Tibial nerve (tissue), 4 donors: ENCODE results near the gene MZT2B. TPM values are rescaled to one million over a fixed set of nuclear protein-coding genes. Genes with fewer than 3 reads are reported as not detected.
"Not testable (repeated sequence)": the region's sequence is repeated elsewhere in the genome, so short reads cannot be mapped to it uniquely, and the experiment has no call there.

Experiments used
- DNase-seq, 2 donors: peaks; one replicate each; pipeline ENCODE4 v3.0.0-alpha.2; 2019; ENCODE audit warnings: low spot score in 2 of 2
- H3K27ac ChIP-seq, 4 donors: fragments of 200-600 bp; sonication (generic) in 3 of 4; one replicate each; pipeline ENCODE4 v1.5.1; 2017 to 2019; ENCODE audit warnings: mild to moderate bottlenecking in 1 of 4
- H3K27me3 ChIP-seq, 2 donors: fragments of 200-600 bp; sonication (generic) in 1 of 2; one replicate each; pipeline versions ENCODE4 v1.5.1 to v1.6.0; 2017 to 2019
- H3K36me3 ChIP-seq, 3 donors: fragments of 200-600 bp; sonication (generic); one replicate each; pipeline ENCODE4 v1.5.1; 2018 to 2019
- H3K4me1 ChIP-seq, 4 donors: fragments of 200-600 bp; sonication (generic) in 3 of 4; one replicate each; pipeline ENCODE4 v1.5.1; 2017 to 2019
- H3K4me3 ChIP-seq, 4 donors: fragments of 200-600 bp; sonication (generic) in 3 of 4; one replicate each; pipeline ENCODE4 v1.5.1; 2017 to 2019; ENCODE audit warnings: mild to moderate bottlenecking in 1 of 4, moderate library complexity in 1 of 4
- H3K9me3 ChIP-seq, 4 donors: fragments of 200-600 bp; sonication (generic) in 3 of 4; one replicate each; pipeline ENCODE4 v1.5.1; 2017 to 2019
- CTCF ChIP-seq, 5 experiments: fragments of 200-600 bp in 3 of 5; fragments of 450-650 bp in 2 of 5; sonication (generic) in 3 of 5; IDR thresholded peaks; one replicate each; pipeline ENCODE4 v1.5.1; 2016 to 2019; ENCODE audit warnings: antibody characterized with exemption in 5 of 5, mild to moderate bottlenecking in 3 of 5, moderate library complexity in 2 of 5
- EP300 ChIP-seq, 2 donors: sonication (generic); formaldehyde crosslinking; IDR thresholded peaks; one replicate each; pipeline ENCODE4 v1.6.1; 2017; ENCODE audit warnings: antibody characterized with exemption in 2 of 2, mild to moderate bottlenecking in 1 of 2
- POLR2A ChIP-seq, 2 donors: fragments of 450-650 bp; IDR thresholded peaks; one replicate each; pipeline ENCODE4 v1.6.1; 2017; ENCODE audit warnings: antibody characterized with exemption in 2 of 2, mild to moderate bottlenecking in 2 of 2, moderate library complexity in 2 of 2
- WGBS, 2 donors: methylation state at CpG; one replicate each; pipeline ENCODE4 v1.1.5; 2018; 5-methylcytosine and 5-hydroxymethylcytosine counted together
- total RNA-seq, 4 donors: library from RNA; depleted of rRNA; stranded (reverse); fragments of >200 nt; gene quantifications; one replicate each; pipeline ENCODE4 v1.1.0, GENCODE V29; 2016

Gene MZT2B
- total RNA-seq, 4 donors from 2014 or later: 108 to 190 (median 153) TPM

GRCh38 chr2:130186391-130186790 lies 4.3 kb downstream of the MZT2B start:
- Histone ChIP-seq H3K27me3 (no peaks in the 10 kb centered on the region), H3K27ac (no peak overlapping the region), H3K4me3 (no peak overlapping the region), H3K9me3 (no peaks in the 10 kb centered on the region), H3K4me1 (peaks cover 0 to 15% (median 7%) of the 10 kb centered on the region in 4 donors), H3K36me3 (peaks cover 0 to 44% (median 0%) of the 10 kb centered on the region in 3 donors)
- WGBS, 2 donors: 87 to 88% methylated on average over 5 of the region's 5 CpGs
- no peak for TF ChIP-seq CTCF (IDR thresholded peaks at IDR 0.05)
- no peak for TF ChIP-seq POLR2A (IDR thresholded peaks at IDR 0.05)
- TF ChIP-seq EP300 (IDR thresholded peaks at IDR 0.05): no peak
- DNase-seq: no peak

GRCh38 chr2:130187268-130187667 lies 5.2 kb downstream of the MZT2B start:
- peaks cover 0 to 50% (median 0%) of the 10 kb centered on the region in 3 donors for H3K36me3 ChIP-seq
- 73 to 83% methylated on average over 8 of the region's 8 CpGs for WGBS, 2 donors
- H3K4me3 ChIP-seq: no peak overlapping the region
- H3K27me3 ChIP-seq: no peaks in the 10 kb centered on the region
- DNase-seq: no peak
- peaks cover 0 to 15% (median 7%) of the 10 kb centered on the region in 4 donors for H3K4me1 ChIP-seq
- no peak overlapping the region for H3K27ac ChIP-seq
- TF ChIP-seq POLR2A (IDR thresholded peaks at IDR 0.05) (no peak), CTCF (IDR thresholded peaks at IDR 0.05) (no peak), EP300 (IDR thresholded peaks at IDR 0.05) (no peak)
- H3K9me3 ChIP-seq: no peaks in the 10 kb centered on the region

- not testable (repeated sequence) for H3K4me3 ChIP-seq, DNase-seq, H3K27me3 ChIP-seq, H3K27ac ChIP-seq, H3K9me3 ChIP-seq
- 86 to 91% methylated on average over 17 of the region's 17 CpGs for WGBS, 2 donors
- Histone ChIP-seq H3K4me1 (peaks cover 0 to 10% (median 4%) of the 10 kb centered on the region in 4 donors), H3K36me3 (peaks cover 0 to 50% (median 0%) of the 10 kb centered on the region in 3 donors)
Measured at GRCh38 chr2:130187859-130188792, 6.1 kb downstream of the MZT2B start.

GRCh38 chr2:130188958-130189357 lies 6.9 kb downstream of the MZT2B start:
- H3K27ac ChIP-seq, H3K4me3 ChIP-seq, DNase-seq, H3K4me1 ChIP-seq, H3K27me3 ChIP-seq, H3K9me3 ChIP-seq: not testable (repeated sequence)
- peaks cover 0 to 50% (median 0%) of the 10 kb centered on the region in 3 donors for H3K36me3 ChIP-seq
- 76 to 92% methylated on average over 2 to 3 of the region's 4 CpGs for WGBS, 2 donors

GRCh38 chr2:130190237-130190636 lies 8.2 kb downstream of the MZT2B start:
- Histone ChIP-seq H3K9me3 (no peaks in the 10 kb centered on the region), H3K4me1 (no peaks in the 10 kb centered on the region), H3K36me3 (peaks cover 0 to 41% (median 0%) of the 10 kb centered on the region in 3 donors), H3K4me3 (no peak overlapping the region), H3K27ac (no peak overlapping the region), H3K27me3 (no peaks in the 10 kb centered on the region)
- DNase-seq: no peak
- 84 to 91% methylated on average over 15 of the region's 15 CpGs for WGBS, 2 donors
- TF ChIP-seq POLR2A (IDR thresholded peaks at IDR 0.05) (no peak), CTCF (IDR thresholded peaks at IDR 0.05) (no peak), EP300 (IDR thresholded peaks at IDR 0.05) (no peak)

GRCh38 chr2:130191319-130191718 lies 9.3 kb downstream of the MZT2B start:
- DNase-seq, H3K27me3 ChIP-seq, H3K27ac ChIP-seq, H3K4me1 ChIP-seq, H3K4me3 ChIP-seq, H3K9me3 ChIP-seq: not testable (repeated sequence)
- WGBS, 2 donors: 89 to 91% methylated on average over 6 of the region's 6 CpGs
- H3K36me3 ChIP-seq: peaks cover 0 to 41% (median 0%) of the 10 kb centered on the region in 3 donors

GRCh38 chr2:130192451-130192850 lies 10.4 kb downstream of the MZT2B start:
- H3K36me3 ChIP-seq: peaks cover 0 to 37% (median 0%) of the 10 kb centered on the region in 3 donors
- not testable (repeated sequence) for DNase-seq, H3K4me3 ChIP-seq, H3K27ac ChIP-seq, H3K9me3 ChIP-seq, H3K4me1 ChIP-seq, H3K27me3 ChIP-seq
- 77 to 79% methylated on average over 3 of the region's 3 CpGs for WGBS, 2 donors

GRCh38 chr2:130193824-130194223 lies 11.8 kb downstream of the MZT2B start:
- DNase-seq, H3K4me1 ChIP-seq, H3K27me3 ChIP-seq, H3K9me3 ChIP-seq, H3K27ac ChIP-seq, H3K4me3 ChIP-seq: not testable (repeated sequence)
- H3K36me3 ChIP-seq: peaks cover 0 to 24% (median 0%) of the 10 kb centered on the region in 3 donors
- 80 to 81% methylated on average over 10 to 14 of the region's 22 CpGs for WGBS, 2 donors

- WGBS, 2 donors: 61% methylated on average over 8 to 9 of the region's 9 CpGs
Measured at GRCh38 chr2:130195089-130195635, 13.1 kb downstream of the MZT2B start.

GRCh38 chr2:130196052-130196451 lies 14.0 kb downstream of the MZT2B start:
- not testable (repeated sequence) for H3K4me3 ChIP-seq, H3K36me3 ChIP-seq, H3K27me3 ChIP-seq, H3K9me3 ChIP-seq, H3K4me1 ChIP-seq, H3K27ac ChIP-seq, DNase-seq
- WGBS, 2 donors: 86 to 94% methylated on average over 7 to 9 of the region's 13 CpGs

More at GRCh38 chr2:130195089-130195635, 13.1 kb downstream of the MZT2B start:
- H3K36me3 ChIP-seq: peaks cover 0 to 16% (median 0%) of the 10 kb centered on the region in 3 donors
- not testable (repeated sequence) for H3K27me3 ChIP-seq, H3K4me3 ChIP-seq, H3K27ac ChIP-seq, DNase-seq, H3K9me3 ChIP-seq, H3K4me1 ChIP-seq
